GM19438 (cell line): ENCODE data around the gene MIGA1.
"Not testable (repeated sequence)": the region's sequence is repeated elsewhere in the genome, so short reads cannot be mapped to it uniquely, and the experiment has no call there.

Experiments used
- ATAC-seq: cut with Tn5 transposase; IDR thresholded peaks from one replicate; pipeline ENCODE4 v1.9.1; 2021; ENCODE audit warnings: low read depth; ENCODE audit not compliant: unreplicated experiment

Gene MIGA1

DNA sequence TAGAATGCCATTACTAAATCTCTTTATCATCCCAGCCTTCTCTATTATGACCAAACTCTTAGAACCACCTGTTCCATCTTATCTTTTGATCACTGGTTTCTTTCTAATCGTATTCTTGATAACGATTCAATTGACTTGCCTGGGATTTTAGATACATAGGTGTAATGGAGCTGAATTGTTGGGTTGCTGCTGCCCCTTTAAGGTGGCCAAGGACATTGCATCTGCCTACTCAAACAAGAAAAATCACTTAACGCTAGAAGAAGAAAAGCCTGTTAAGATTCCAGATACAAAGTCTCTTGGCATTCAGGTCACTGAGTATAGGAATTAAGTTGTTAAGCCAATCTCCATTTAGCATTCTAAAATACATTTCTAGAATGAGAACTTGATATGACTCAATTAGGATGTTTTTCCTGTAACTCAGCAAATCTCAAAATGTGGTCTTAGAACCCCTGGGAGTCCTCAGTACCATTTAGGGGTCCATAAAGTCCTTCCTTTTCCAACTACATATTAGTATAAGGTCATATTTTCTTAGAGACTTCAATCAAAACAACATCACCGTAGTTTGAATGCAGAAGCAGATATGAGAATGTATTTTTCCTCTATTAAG is 121.3 kb downstream of the MIGA1 start:
- ATAC-seq = no peak

DNA sequence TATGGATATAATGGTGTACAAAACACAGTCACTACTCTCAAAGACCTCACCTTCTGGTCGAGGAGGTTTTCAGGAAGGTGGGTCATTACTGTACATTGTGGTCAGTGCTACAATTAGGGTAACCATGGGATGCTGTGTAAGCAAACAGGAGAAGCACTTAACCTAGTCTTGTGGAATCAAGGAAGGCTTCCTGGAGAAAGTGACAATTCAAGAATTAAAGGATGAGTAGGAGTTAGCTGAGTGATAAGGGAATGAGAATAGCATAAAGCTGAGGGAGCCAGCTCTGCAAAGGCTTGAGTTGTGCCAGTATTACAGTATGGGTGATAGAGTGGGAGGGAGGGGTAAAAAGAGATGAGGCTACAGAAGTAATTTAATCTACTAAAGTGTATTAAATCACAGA is 126.2 kb downstream of the MIGA1 start:
- ATAC-seq = no peak

DNA sequence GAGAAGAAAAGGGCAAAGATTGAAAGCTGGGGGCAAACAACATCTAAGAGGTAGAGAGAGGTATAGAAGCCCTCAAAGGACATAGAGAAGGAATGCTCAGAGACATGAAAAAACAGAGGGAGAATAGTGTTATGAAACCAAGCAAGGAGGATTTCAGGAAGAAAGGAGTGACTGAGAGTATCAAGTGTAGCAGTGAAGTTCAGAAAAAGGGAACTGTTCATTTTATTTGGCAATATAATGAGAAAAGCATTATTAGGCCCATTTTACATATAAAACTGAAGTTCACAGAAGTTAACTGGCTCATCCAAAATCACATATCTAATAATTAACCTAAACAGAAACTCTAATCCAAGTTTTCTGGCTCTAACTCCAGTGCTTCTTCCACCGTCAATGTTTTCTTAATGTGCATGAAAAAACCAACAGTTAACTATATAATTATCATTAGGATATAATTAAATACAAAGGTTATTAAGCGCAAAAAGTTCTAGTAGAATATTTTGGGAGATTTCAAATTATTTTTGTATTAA is 126.6 kb downstream of the MIGA1 start:
- ATAC-seq = no peak

DNA sequence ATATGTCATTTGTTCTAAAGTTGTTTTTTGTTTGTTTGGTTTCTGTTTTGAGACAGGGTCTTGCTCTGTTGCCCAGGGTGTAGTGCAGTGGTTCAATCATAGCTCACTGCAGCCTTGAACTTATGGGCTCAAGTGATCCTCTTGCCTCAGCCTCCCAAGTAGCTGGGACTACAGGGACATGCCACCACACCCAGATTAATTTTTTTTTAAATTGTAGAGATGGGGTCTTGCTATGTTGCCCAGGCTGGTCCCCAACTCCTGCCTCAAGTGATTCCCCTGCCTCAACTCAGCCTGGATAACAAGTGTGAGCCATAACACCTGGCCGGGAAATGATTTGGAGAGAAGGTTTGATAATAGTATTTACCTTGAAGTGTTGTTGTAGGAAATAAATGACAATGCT is 127.2 kb downstream of the MIGA1 start:
- ATAC-seq = no peak

DNA sequence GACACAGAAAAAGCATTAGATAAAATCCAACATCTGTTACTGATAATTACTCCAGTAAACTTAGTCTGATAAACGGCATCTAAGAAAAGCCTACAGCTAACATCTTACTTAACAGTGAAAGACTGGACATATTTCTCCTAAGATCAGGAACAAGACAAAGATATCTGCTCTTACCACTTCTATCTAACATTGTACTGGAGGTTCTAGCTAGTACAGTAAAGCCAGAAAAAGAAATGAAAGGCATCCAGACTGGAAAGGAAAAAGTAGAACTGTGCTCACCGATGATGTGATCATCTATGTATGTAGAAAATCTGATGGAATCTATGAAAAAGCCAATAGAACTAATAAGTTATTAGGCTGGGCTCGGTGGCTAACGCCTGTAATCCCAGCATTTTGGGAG is 130.7 kb downstream of the MIGA1 start:
- ATAC-seq = no peak

DNA sequence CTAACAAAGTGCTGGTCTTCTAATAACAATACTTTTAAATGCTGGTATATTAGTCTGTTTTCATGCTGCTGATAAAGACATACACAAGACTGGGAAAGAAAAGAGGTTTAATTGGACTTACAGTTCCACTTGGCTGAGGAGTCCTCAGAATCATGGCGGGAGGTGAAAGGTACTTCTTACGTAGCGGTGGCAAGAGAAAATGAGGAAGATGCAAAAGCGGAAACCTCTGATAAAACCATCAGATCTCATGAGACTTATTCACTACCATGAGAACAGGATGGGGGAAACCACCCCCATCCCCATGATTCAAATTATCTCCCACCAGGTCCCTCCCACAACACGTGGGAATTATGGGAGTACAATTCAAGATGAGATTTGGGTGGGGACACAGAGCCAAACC is 139.5 kb downstream of the MIGA1 start:
- ATAC-seq = not testable (repeated sequence)

DNA sequence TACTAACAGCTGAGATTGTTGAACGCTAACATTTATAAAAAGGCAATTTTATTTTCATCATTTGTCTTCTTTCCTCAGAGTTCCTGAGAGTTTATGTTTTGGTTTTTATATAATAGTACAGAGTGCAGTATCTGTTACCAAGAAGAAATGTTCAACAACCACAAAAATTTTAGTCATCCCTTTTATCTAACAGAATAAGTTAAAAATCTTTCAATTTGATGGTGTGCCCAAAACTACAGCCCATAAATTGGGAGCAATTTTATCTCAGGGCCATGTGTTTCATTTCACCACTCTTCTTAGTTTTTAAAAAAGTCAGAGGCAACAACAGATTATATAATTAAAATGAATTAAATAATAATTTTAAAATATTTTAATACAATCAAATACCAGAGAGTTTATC is 146.1 kb downstream of the MIGA1 start:
- ATAC-seq = no peak

DNA sequence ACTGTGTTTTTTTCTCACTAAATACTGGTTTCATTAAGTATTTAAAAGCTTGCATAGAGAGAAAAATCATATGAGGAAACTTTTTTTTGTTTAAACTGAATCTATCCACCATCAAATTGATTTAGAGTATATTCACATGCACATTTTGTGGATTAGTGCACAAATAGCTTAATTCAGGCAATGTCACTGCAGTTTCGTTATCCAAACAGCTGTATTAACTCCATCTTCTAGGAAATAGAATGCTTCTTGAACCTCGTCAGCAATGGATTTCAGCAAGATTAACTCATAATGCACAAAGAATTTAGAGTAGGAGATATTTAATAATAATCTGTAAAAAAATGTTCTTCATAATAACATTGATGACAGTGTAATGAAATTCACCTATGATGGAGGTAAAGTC is 146.5 kb downstream of the MIGA1 start:
- ATAC-seq = no peak

DNA sequence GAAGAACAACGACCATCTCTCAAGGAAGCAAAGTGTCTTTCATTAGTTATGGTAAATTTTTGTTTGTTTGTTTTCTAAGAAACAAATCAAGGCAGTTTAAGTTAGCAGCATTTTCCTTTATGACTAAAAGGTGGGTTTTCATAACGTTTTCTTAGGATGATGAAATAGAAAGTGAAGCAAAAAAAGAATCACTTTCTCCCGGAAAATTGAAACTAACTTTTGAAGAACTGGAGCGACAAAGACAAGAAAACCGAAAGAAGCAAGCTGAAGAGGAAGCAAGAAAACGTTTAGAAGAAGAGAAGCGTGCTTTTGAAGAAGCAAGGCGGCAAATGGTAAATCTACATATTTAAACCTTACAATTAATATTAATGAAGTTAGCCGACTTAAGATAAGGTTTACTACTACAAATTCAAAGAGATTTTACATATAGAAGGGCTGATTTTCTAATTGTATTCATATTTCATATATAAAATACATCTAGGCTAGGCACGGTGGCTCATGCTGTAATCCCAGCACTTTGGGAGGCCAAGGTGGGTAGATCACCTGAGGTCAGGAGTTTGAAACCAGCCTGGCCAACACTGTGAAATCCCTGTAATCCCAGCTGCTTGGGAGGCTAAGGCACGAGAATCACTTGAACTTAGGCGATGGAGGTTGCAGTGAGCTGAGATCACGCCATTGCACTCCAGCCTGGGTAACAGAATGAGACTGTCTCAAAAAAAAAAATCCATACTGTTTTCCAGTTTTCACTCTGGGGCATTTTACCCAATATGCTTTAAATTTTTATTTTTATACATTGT is 147.3 kb downstream of the MIGA1 start:
- no peak for ATAC-seq

DNA sequence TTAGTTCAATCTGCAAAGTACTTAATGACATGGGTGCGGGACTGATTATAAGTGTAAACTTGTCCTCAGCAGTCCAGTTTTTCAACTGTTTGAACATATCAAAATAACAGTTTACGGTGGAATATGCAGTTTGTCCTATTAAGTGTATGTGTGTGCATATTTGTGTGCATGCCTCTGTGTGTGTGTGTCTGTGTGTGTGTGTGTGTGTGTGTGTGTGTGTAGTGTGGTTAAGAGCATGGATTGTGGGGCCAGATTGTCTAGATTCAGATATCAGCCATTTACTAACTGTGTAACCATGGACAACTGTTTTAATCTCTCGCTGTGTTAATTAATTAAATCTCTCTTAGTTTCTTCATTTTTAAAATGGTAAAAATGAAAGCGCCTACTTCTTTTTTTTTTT is 148.0 kb downstream of the MIGA1 start:
- no peak for ATAC-seq
